GM18520 (cell line): Measurements from ENCODE around the gene DNAJC9.
A peak's percentile ranks its signal among the peaks of the same experiment; 100 is the strongest.
"Not testable (repeated sequence)": the region's sequence is repeated elsewhere in the genome, so short reads cannot be mapped to it uniquely, and the experiment has no call there.

ENCODE experiments used
- ATAC-seq: cut with Tn5 transposase; IDR thresholded peaks from one replicate; pipeline ENCODE4 v1.9.1; 2021; ENCODE audit not compliant: unreplicated experiment

The DNAJC9 gene

GRCh38 chr10:73246646-73247508 is at the start of gene DNAJC9:
Gene DNAJC9, minus strand, starts transcription at chr10:73247255. Its CDS starts 66 bp downstream, at chr10:73247189.
- ATAC-seq = peak; percentile 74

GRCh38 chr10:73293461-73293860 is 46.4 kb upstream of the DNAJC9 start:
- ATAC-seq = no peak

GRCh38 chr10:73289958-73290357 is 42.9 kb upstream of the DNAJC9 start:
- ATAC-seq = no peak

- ATAC-seq = no peak
These were observed 40.4 kb upstream of the DNAJC9 start for GRCh38 chr10:73287441-73287840.

- ATAC-seq = no peak
These were observed 34.0 kb upstream of the DNAJC9 start for GRCh38 chr10:73281097-73281496.

GRCh38 chr10:73264423-73264822 is 17.4 kb upstream of the DNAJC9 start:
- no peak for ATAC-seq

- no peak for ATAC-seq
These were observed 16.8 kb upstream of the DNAJC9 start for GRCh38 chr10:73263693-73264347.

GRCh38 chr10:73262880-73263555 is 16.0 kb upstream of the DNAJC9 start:
- ATAC-seq = no peak

GRCh38 chr10:73262105-73262730 is 15.2 kb upstream of the DNAJC9 start:
- no peak for ATAC-seq

- no peak for ATAC-seq
These were observed 14.4 kb upstream of the DNAJC9 start for GRCh38 chr10:73261362-73261995.

GRCh38 chr10:73258612-73259011 is 11.6 kb upstream of the DNAJC9 start:
- ATAC-seq = not testable (repeated sequence)

GRCh38 chr10:73253225-73253555 is 6.1 kb upstream of the DNAJC9 start:
- no peak for ATAC-seq

- ATAC-seq = peak; percentile 78
These were observed 5.6 kb upstream of the DNAJC9 start, which contains the start of gene MRPS16 for GRCh38 chr10:73252445-73253224. Gene MRPS16, minus strand, starts transcription at chr10:73252644. Its CDS starts 162 bp downstream, at chr10:73252482.

GRCh38 chr10:73251683-73252444 is 4.8 kb upstream of the DNAJC9 start:
- no peak for ATAC-seq

- no peak for ATAC-seq
These were observed 1.2 kb upstream of the DNAJC9 start for GRCh38 chr10:73248259-73248724.

GRCh38 chr10:73247509-73248258 is 629 bp upstream of the DNAJC9 start:
- ATAC-seq = no peak

- ATAC-seq = no peak
These were observed 771 bp downstream of the DNAJC9 start for GRCh38 chr10:73246322-73246645.

- ATAC-seq = no peak
These were observed 2.1 kb downstream of the DNAJC9 start for GRCh38 chr10:73244866-73245477.
